Femur (tissue), 1 donor: Measurements from ENCODE around the gene ARFGEF2.
"Not testable (repeated sequence)": the region's sequence is repeated elsewhere in the genome, so short reads cannot be mapped to it uniquely, and the experiment has no call there.

ENCODE experiments used
- DNase-seq: peaks from one replicate; pipeline ENCODE4 v3.0.0-alpha.2; 2017

Gene ARFGEF2

DNA sequence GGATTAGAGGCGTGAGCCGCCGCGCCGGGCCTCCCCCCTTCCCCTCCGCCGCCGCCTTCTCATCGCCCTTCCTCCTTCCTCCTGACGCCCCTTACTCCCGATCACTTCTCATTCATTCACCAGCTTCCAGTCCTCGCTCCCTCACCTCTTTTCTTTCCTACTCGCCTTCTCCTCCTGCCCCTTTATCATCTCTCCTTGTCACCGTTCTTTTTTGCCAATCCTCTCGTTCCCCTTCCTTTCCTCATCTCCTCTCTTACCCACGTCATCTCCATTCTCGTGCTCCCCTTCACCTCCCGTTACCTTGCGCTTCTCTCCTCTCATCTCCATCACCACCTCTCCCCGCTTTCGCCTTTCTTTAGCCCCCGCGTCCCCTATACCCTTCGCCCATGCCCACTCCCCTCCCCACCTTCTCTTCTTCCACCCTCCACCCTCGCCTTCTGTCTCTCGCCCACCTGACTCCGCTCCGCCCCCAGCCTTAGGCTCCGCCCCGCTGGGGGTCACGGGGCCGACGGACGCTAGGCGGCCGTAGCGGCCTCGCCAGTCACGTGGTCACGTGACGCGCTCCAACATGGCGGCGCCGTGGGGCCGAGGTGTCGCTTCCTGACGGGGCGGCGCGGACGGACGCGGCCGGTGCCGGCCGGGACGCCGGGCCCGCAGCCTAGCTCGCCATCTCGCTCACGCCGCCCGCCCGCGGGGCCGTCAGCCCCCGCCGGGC lies at the start of gene ARFGEF2:
Gene ARFGEF2, plus strand, starts transcription at position 544 of the 715 bp plus-strand sequence. CDS start 179 bp downstream, outside the sequence.
- peak; percentile 95 for DNase-seq

DNA sequence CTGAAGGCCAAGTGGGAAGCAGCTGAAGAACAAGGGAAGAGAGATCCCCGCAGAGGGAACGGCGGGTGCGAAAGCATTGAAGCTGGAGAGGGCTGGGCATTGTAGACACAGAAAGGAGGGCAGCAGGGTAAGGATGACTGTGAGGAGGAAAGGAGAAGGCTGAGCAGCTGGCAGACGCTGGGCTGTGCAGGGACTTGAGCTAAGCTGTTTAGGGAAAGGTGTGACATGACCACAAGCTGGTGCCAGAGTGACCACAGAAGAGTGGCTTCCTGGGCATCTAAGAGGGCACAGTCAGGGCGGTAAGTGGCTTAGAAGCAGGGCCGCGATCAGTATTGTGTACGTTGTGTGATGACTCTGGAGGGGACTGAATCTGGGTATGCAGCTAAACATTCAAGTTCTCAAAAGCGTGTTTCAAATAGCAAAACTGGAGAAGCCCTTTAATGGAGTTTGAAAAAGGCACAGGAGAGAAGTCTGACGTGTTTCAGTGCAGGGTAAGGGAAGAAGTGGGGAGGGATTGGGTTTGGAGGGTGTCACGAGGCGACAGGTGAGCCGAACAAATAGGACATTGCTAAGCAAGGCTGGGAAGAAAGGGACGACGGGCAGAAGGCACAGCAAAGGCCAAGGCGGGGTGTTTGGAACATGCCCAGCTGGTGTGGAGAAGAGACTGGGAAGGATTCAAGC lies 46.1 kb upstream of the ARFGEF2 start:
- no peak for DNase-seq

DNA sequence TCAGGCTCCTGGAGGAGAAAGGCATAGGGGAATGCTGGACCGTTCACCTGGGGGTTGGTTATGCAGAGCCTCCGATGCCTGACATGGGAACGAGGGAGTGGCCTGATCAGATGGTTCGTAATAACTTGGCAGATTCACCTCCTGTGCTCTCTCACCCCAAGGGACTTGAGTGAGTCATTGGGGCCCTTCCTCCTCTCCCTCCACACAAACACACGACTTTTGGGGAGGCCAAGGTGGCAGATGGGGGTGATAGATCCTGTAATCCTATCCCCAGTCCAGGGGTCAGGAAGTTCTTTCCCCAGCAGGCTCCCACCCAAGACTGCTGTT lies 45.6 kb upstream of the ARFGEF2 start:
- no peak for DNase-seq

DNA sequence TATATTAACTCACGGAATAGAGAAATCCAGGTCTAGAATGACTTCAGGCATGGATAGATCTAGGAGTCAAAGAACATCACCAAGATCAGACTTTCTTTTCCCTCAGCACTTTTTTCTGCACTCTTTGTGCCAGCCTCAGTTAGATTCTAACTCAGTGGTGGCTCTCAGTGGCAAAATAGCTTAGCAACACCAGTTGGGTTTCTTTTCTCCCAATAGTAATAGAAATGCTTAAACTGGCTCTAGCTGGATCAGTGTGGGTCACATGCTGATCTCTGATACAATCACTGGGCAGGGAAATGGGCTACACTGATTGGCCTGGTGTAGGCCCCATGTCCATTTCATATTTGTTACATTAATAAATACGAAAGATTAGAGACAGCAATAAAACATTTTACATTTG lies 44.2 kb upstream of the ARFGEF2 start:
- DNase-seq, result no peak

DNA sequence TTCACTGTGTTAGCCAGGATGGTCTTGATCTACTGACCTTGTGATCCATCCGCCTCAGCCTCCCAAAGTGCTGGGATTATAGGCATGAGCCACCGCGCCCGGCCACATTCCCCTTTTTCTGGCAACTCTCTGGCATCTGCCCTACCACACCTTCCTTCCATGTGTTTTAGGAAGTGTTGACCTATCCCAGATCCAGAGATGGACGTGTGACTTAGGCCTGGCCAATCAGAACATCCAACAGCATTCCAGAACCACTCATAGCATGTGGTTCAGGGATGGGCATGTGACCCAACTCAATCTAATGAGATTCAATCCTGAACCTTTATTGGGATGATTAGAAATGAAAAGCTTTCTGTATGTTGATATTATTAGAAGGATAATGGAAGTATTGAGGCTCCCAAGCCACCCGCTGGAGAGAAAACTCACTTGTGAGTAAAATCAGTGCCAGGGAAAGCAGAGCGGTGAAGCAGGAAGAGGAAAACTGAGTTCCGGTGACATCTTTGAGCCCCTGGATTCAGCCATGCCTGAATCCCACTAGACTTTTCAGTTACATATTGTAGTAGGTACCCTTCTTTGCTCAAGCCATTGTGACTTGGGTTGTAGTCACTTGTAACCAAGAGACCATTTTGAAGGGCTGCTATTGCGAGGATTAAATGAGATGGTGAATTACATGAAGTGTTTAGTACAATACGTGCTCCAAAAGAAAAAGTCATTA lies 42.8 kb upstream of the ARFGEF2 start:
- no peak for DNase-seq

DNA sequence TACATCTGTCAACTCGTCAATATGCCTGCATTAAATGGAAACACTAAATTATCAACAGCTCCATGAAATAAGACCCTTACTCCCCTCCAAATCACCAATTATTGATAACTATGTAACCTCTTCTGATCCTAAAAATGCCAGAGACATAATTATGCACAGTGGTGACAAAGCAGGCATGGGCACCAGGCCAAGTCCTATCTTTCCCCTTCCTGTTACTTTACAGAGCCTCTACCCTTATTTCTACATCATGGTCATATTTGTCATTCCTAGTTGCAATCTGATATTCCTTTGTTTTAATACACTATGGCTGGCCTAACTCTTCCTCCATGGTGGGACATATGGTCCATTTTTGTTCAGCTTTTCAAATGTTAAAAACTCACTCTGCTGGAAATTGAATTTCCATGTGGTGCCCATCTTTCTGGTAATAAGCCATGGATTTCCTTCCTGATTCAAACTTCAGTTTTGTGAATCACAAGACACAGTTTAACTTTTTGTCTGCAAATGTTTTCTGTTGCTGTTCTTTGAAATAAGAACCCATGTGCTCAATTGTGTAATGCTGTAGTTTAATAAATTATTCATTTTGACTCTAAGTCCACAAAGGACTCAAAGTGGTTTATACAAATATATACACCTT lies 41.8 kb upstream of the ARFGEF2 start:
- DNase-seq, result no peak

DNA sequence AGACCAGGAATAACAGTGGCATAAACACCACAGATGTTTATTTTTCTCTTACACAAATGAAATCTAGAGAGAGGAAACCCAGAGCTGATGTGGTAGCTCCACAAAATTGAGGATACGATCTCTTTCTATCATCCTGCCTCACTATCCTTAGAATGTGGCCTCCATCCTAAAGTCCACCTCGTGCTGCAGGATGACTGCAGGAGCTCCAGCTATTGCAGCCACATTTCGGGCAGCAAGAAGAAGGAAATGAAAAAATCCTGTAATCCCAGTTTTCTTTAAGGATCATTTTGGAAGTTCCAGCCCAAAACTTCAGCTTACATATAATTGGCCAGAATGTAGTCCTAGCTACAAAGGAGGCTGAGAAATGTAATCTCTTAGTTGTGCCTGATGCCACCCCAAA lies 41.2 kb upstream of the ARFGEF2 start:
- DNase-seq, result no peak

DNA sequence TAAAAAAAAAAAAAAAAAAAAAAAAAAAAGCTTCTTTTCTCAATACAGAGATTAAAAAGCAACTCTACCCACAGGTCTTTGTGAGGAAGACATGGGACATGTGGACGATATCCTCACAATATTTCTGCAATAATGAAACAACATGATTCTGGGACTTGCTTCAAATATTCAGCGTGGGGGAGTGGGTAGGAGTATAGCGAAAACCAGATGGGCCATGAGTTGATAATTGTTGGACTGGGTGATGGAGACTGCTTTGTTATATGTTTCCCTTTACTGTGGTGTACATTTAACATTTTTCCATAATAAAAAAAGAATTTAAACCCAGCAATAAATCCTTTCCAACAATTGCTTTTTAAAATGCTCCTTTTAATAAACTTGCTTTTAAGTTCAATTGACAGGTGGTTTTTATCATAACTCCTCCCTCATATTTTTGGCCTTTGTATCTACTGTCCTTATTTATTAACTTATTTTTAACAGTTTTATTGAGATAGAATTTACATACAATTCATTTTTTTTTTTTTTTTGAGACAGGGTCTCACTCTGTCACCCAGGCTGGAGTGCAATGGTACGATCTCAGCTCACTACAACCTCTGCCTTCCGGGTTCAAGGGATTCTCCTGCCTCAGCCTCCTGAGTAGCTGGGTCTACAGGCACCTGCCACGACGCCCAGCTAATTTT lies 40.4 kb upstream of the ARFGEF2 start:
- DNase-seq, result no peak

DNA sequence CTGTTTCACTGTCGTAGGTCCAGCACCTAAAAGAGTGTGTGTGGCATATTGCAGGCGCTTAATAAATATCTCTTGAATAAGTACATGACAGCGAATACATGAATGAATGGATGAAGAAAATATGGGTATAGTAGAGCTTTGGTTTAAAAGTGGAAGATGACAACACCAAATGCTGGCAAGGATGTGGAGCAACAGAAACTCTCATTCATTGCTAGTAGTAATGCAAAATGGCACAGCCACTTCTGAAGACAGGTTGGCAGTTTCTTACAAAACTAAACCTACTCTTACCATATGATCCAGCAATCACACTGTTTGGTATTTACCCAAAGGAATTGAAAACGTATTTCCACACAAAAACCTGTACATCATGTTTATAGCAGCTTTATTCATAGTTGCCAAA lies 36.3 kb upstream of the ARFGEF2 start:
- DNase-seq, result no peak

DNA sequence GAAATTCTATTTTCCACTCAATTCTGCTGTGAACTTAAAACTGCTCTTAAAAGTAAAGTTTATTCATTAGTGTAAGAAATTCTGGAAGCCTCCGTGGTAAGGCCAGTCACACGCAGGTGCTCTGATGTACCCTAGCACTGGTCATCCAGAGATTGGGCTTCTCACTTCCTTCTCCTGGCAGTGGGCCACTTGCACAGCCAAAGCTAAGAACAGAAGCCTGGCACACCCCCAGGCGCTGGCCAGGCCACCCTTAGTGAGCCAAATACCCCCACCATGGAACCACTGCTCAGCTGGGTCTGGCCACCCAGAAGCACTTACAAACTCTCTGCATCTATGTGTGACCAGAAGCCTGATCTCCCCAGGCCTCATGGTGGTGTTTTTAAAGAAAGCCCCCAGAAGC lies 35.3 kb upstream of the ARFGEF2 start:
- DNase-seq, result no peak

DNA sequence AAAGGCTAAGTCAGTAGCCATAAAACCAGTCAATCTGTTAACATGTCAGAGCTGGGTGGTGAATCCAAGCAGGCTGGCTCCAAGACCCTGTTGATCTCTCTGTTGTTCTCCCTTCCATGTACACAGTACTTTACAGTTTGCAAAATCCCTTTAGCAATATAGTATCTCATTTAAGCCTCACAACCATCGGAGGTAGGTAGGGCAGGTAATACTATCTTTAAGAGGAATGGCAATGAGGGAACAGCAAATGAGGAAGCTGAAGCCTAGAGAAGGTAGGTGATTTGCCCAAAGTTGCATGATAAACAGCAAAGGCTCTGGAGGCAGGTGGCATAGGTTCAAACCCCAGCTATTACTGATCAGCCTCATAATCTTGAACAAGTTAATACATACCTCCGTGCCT lies 34.7 kb upstream of the ARFGEF2 start:
- no peak for DNase-seq

DNA sequence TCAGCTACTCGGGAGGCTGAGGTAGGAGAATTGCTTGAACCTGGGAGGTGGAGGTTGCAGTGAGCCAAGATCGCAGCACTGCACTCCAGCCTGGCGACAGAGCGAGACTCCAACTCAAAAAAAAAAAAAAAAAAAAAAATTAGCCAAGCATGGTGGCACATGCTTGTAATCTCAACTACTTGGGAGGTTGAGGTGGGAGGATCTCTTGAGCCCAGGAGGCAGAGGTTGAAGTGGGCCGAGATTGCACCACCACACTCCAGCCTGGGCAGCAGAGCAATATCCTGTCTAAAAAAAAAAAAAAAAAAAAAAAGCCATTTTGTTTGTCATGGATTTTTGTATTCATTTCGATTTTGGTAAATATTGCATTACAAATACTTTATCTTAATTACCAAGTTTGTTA lies 33.0 kb upstream of the ARFGEF2 start:
- DNase-seq, result not testable (repeated sequence)

DNA sequence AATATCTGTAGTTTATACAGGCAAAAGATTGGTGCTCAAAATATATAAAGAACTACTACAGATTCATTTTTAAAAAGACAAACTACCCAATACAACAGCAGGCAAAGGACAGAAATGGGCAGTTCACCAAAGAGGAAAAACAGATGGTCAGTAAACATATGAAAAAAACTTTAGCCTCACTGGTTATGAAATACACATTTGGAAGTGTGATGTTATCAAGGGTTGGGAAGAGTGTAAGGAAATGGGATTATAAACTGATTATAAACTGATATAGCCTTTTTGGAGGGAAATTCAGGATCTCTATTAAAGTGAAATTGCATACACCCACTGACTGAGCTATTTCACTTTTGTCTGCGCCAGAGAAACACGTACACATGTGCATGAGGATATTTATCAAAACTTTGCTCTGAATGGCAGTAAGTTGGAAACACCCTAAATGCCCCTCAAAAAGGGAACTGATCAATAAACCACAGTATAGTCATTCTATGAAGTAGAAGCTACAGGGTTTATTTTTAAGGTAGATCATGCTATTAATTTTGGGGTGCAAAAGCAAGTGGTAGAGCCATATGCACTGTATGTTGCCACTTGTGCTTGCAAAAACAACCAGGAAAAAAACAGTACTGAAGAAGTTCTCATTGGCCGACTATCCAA lies 32.2 kb upstream of the ARFGEF2 start:
- no peak for DNase-seq

DNA sequence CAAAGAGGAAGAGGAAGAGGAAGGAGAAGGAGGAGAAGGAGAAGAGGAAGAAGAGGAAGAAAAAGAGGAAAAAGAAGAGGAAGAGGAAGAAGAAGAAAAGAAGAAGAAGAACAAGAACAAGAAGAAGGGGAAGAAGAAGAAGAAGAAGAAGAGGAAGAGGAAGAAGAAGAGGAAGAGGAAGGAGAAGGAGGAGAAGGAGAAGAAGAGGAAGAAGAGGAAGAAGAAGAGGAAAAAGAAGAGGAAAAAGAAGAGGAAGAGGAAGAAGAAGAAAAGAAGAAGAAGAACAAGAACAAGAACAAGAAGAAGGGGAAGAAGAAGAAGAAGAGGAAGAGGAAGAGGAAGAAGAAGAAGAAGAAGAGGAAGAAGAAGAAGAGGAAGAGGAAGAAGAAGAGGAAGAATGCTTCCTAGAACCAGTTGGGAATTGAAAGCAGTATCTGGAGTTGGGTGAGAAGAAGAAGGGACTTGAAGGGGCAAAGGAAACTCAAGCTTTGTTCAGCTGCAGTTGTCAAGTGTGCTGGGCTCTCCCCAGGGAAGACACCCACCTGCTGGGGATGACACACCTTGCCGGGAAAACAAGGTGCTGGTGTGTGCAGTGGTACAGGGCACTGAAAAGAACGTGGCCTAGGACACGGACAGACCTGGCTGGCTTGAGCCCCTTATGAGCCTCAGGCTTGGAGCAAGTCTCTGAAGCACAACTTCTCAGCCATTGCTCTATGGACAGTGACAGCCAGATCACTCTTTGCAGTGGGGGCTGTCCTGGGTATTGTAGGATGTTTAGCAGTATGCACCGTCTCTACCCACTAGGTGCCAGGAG lies 30.1 kb upstream of the ARFGEF2 start:
- no peak for DNase-seq

DNA sequence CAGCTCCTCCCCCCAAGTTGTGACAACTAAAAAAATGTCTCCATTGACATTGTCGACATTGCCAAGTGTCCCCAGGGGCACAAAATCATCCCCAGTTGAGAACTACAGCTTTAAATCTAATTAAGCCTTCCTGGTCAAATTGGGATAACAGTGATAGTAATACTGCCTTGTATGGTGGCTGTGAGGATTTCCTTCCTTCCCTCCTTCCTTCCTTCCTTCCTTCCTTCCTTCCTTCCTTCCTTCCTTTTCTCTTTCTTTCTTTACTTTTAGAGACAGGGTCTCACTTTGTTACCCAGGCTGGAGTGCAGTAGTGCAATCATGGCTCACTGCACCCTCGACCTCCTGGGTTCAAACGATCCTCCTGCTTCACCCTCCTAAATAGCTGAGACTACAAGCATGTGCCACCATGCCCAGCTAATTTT lies 29.5 kb upstream of the ARFGEF2 start:
- DNase-seq, result no peak

DNA sequence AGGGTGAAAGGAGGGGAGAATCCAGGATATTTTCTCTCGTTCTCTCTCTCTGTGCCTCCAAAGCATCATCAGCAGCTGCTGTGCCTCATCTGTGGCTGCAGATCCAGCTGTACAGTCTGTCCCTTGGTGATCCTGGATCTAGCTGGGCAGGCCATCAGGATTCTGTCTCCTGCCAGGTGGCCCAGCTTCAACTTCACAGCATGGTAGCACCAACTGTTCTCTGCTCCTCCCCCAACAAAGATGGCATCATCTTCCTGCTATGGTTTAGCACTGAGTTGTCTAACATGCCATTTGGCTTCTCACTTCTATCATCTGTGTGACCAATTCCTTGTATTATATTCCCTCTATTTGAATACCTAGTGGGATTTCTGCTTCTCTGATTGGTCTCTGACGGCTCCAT lies 28.6 kb upstream of the ARFGEF2 start:
- peak; percentile 73 for DNase-seq

DNA sequence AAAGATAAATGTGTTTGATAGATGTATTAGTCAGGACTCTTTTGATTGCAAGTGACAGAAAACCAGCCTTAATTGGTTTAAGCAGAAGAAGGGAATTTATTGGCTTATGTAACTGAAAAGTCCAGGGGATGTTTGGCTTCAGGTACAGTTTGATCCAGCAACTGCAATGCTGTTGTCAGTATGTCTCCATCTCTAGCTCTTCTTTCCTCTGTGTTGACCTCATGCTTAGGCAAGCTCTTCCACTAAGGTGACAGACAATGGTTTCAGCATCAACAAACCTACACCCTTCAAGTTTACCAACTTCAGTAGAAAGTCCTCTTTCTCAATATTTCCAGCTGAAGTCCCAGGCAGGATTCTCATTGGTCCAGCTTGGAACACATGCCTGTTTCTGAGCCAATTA lies 28.1 kb upstream of the ARFGEF2 start:
- DNase-seq, result no peak

DNA sequence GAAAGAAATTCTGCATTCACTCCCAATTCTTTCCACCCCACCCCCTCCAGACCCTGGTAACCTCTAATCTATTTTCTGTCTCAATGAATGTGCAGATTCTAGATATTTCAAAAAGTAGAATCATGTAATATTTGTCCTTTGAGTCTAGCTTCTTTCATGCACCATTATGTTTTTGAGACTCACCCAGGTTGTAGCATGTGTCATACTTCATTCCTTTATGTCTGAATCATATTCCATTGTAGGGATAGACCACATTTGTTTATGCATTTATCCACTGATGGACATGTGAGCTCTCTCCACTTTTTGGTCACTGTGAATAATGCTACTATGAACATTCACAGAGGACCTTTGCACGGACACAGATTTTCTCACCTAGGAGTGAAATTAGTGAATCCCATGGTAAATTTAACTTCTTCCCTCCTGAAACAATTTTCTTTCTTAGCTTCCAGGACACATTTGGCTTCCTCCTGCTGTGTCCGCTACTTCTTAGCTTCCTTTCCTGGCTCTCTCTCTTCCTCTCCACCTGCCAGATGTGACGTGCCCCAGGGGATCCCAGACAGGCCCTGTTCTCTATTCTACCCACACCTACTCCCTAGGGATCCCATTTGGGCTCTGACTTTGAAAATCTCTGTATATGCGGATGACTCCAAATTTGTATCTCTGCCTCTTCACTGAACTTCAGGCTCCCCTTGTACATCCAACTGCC lies 24.1 kb upstream of the ARFGEF2 start:
- DNase-seq, result no peak

DNA sequence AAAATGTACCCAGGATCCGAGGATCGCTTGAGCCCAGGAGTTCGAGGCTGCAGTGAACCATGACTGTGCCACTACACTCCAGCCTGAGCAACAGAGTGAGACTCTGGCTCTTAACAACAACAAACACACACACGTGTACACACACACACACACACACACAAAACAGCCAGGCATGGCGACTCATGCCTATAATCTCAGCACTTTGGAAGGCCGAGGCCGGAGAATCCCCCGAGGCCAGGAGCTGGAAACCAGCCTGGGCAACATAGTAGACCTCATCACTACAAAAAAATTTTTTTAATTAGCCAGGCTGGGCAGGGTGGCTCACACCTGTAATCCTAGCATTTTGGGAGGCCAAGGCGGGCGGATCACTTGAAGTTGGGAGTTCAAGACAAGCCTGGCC lies 23.3 kb upstream of the ARFGEF2 start:
- no peak for DNase-seq

DNA sequence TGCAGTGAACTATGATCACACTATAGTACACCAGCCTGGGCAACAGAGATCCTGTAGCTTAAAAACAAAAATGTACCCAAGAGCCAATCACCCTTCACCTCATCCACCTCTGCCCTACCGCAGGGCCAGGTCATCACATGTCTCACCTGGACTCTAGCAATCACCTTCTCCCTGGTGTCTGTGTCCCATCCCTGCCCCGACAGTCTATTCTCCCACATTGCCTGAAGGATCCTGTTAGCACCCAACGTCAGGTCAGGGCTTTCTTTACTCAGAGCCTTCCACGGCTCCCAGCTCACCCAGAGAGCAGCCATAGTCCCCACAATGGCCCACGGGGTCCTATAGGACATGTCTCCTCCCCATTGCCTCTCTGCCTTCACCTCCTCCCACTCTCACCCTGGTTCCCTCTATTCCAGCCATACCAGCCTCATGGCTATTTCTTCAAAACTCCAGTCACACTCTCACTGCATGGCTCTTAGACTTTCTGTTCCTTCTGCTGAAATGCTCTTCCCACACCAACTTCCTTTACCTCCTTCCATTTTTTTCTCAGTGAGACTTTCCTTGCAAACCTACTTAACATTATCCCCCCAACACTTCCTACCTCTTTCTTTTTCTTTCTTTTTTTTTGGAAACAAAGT lies 22.5 kb upstream of the ARFGEF2 start:
- DNase-seq, result no peak

DNA sequence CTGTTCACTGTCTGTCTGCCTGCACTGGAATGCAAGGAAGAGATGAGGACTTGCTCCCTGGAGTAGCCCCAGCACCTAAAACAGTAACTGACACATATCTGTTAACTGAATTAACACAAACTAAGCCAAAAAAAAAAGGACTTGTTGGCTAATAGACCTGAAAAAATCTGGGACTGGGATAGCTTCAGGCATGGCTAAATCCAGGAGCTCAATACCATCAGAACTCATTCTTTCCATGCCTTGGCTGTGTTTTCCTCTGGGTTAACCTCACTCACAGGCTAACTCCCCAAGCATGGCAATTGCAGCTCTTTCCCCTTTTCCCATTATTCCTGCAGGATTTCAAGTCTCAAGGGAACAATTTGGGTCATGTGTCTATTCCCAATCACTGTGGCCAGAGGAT lies 21.6 kb upstream of the ARFGEF2 start:
- no peak for DNase-seq
